WTC11 (cell line): ENCODE results near the gene CD8A.

Experiments
- CREB1 ChIP-seq: sonication (generic); formaldehyde crosslinking; IDR thresholded peaks from 2 replicates; pipeline ENCODE4 v1.8.0; 2023; ENCODE audit warnings: mild to moderate bottlenecking, missing genetic modification reagents
- TF ChIP-seq, protein P1 (sequence below): sonication (generic); formaldehyde crosslinking; IDR thresholded peaks from 2 replicates; pipeline ENCODE4 v1.8.1; 2022; ENCODE audit warnings: missing genetic modification reagents, borderline replicate concordance
- TF ChIP-seq, protein P2 (sequence below): sonication (generic); formaldehyde crosslinking; IDR thresholded peaks from 2 replicates; pipeline ENCODE4 v1.8.0; 2022; ENCODE audit warnings: mild to moderate bottlenecking, missing genetic modification reagents
- TF ChIP-seq, protein P3 (sequence below): sonication (generic); formaldehyde crosslinking; IDR thresholded peaks from 2 replicates; pipeline ENCODE4 v1.8.1; 2023; ENCODE audit warnings: mild to moderate bottlenecking, missing genetic modification reagents

DNA sequence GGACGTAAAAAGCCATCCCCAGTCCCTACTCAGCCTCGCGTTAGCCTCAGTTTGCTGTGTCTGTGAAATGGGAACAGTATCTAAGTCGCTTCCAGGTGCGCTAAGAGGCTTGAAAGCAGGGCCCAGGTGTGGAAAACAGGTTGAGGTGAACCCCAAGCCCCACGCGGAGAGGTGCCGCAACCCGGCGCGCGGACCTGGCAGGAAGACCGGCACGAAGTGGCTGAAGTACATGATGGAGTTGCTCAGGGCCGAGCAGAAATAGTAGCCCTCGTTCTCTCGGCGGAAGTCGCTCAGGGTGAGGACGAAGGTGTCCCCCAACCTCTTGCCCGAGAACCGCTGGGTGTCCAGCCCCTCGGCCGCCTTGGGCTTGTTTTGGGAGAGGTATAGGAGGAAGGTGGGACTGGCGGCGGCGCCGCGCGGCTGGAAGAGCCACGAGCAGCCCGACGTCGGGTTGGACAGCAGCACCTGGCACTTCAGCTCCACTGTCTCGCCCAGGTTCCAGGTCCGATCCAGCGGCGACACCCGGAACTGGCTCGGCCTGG lies 508 bp downstream of the CD8A start:
- TF ChIP-seq, protein P1, sequence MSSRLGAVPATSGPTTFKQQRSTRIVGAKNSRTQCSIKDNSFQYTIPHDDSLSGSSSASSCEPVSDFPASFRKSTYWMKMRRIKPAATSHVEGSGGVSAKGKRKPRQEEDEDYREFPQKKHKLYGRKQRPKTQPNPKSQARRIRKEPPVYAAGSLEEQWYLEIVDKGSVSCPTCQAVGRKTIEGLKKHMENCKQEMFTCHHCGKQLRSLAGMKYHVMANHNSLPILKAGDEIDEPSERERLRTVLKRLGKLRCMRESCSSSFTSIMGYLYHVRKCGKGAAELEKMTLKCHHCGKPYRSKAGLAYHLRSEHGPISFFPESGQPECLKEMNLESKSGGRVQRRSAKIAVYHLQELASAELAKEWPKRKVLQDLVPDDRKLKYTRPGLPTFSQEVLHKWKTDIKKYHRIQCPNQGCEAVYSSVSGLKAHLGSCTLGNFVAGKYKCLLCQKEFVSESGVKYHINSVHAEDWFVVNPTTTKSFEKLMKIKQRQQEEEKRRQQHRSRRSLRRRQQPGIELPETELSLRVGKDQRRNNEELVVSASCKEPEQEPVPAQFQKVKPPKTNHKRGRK (CRISPR knock-in tag) = no peak
- TF ChIP-seq, protein P2, sequence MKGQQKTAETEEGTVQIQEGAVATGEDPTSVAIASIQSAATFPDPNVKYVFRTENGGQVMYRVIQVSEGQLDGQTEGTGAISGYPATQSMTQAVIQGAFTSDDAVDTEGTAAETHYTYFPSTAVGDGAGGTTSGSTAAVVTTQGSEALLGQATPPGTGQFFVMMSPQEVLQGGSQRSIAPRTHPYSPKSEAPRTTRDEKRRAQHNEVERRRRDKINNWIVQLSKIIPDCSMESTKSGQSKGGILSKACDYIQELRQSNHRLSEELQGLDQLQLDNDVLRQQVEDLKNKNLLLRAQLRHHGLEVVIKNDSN (CRISPR knock-in tag) = no peak
- TF ChIP-seq, protein P3, sequence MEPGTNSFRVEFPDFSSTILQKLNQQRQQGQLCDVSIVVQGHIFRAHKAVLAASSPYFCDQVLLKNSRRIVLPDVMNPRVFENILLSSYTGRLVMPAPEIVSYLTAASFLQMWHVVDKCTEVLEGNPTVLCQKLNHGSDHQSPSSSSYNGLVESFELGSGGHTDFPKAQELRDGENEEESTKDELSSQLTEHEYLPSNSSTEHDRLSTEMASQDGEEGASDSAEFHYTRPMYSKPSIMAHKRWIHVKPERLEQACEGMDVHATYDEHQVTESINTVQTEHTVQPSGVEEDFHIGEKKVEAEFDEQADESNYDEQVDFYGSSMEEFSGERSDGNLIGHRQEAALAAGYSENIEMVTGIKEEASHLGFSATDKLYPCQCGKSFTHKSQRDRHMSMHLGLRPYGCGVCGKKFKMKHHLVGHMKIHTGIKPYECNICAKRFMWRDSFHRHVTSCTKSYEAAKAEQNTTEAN (CRISPR knock-in tag) = no peak
- no peak for TF ChIP-seq CREB1 (CRISPR knock-in tag)
